Kidney (tissue), 14 donors: ENCODE data around the gene TPM1. TPM values are rescaled to one million over a fixed set of nuclear protein-coding genes. Genes with fewer than 3 reads are reported as not detected.

Source experiments
- DNase-seq, 5 donors: peaks; one replicate each; pipeline ENCODE4 v3.0.0-alpha.2; 2013 to 2020
- FAIRE-seq: peaks from 2 replicates; lab custom pipeline; 2012; peaks lifted over from hg19 to GRCh38; lab: Jason Lieb, UNC
- H3K27ac ChIP-seq, 2 donors: one replicate each; pipeline ENCODE4 v1.7.0; 2013; ENCODE audit warnings: low read depth in 2 of 2, low read length in 2 of 2, inconsistent platforms in 1 of 2
- H3K27me3 ChIP-seq: one replicate; pipeline ENCODE4 v1.7.1; 2013; ENCODE audit warnings: low read length, inconsistent platforms; ENCODE audit not compliant: control insufficient read depth, insufficient read depth
- H3K36me3 ChIP-seq, 3 donors: one replicate each; pipeline versions ENCODE4 v1.7.0 to v1.7.1; 2013; ENCODE audit warnings: low read length in 3 of 3, control low read depth in 1 of 3, inconsistent platforms in 1 of 3; ENCODE audit not compliant: insufficient read depth in 3 of 3, control insufficient read depth in 2 of 3
- H3K4me1 ChIP-seq, 3 donors: one replicate each; pipeline versions ENCODE4 v1.7.0 to v1.7.1; 2013; ENCODE audit warnings: low read length in 3 of 3, inconsistent platforms in 1 of 3, low read depth in 1 of 3; ENCODE audit not compliant: control insufficient read depth in 2 of 3, insufficient read depth in 2 of 3
- H3K4me3 ChIP-seq, 3 donors: one replicate each; pipeline versions ENCODE4 v1.7.0 to v1.8.1; 2013; ENCODE audit warnings: low read length in 3 of 3, control low read depth in 1 of 3, inconsistent platforms in 1 of 3
- H3K9ac ChIP-seq, 3 donors: one replicate each; pipeline versions ENCODE4 v1.7.0 to v1.7.1; 2013; ENCODE audit warnings: low read length in 3 of 3, control low read depth in 1 of 3, inconsistent platforms in 1 of 3
- H3K9me3 ChIP-seq, 3 donors: one replicate each; pipeline versions ENCODE4 v1.7.0 to v1.7.1; 2013; ENCODE audit warnings: low read length in 3 of 3, control low read depth in 1 of 3, inconsistent platforms in 1 of 3; ENCODE audit not compliant: control insufficient read depth in 2 of 3, insufficient read depth in 1 of 3
- intact Hi-C: fragments of 100-400 bp; cut with DNase I; formaldehyde crosslinking; loops from one replicate; pipeline ENCODE4 v1.11.1; 2022
- polyA plus RNA-seq: library from polyadenylated mRNA; stranded (reverse); fragments of 350-450 nt; fragmentation: Illumina TruSeq; extraction: RNeasy Lipid Tissue Mini Kit (QIAGEN cat#74804); gene quantifications from one replicate; pipeline ENCODE4 v1.2.3, GENCODE V29; 2014; ENCODE audit warnings: low read depth, low replicate concordance; ENCODE audit not compliant: insufficient read depth
- total RNA-seq: library from RNA; stranded (reverse); fragmentation: NEBNext Ultra II Directional; extraction: Animal tissue kit (Norgen Biotek cat#: 25700); gene quantifications from one replicate; pipeline ENCODE4 v1.2.1, GENCODE V29; 2021
- TF ChIP-seq, protein P1 (sequence below): IDR thresholded peaks from 3 replicates; pipeline ENCODE4 v1.5.1; 2012; ENCODE audit warnings: mild to moderate bottlenecking, moderate library complexity, borderline replicate concordance; ENCODE audit not compliant: insufficient read depth; ENCODE audit errors: extremely low read depth
- donor health status: control.
- donor health status: control.
- donor health status: control.
- donor health status: control.
- donor health status: control.
- donor health status: DM: yes; HTN: yes; CAD: no.
- donor health status: Normal renal cell carcinoma (clear cell type).

Gene TPM1
- total and polyA plus RNA-seq, 2 donors from 2014 or later = 252 to 473 TPM

DNA sequence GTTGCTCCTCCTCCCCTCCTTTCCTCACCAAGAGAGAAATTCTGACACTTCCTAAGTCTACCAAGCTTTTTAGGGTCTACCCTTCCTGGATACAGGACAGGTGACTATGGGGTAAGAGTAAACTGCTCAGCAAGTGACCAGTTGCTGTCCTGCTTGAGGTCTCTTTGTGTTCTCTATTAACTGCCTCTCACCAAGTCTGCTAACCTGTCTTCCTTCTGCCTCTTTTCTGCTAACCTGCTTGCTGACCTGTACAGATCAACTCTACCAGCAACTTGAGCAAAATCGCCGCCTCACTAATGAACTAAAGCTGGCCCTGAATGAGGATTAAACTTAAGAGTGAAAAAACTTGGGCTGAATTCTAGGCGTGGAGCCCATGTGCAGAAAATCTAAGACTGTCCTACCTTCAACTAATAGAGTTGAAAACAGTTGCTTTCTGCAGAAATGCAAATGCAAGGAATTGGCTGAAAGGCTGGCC is 27.1 kb downstream of the TPM1 start:
- TF ChIP-seq, protein P1, sequence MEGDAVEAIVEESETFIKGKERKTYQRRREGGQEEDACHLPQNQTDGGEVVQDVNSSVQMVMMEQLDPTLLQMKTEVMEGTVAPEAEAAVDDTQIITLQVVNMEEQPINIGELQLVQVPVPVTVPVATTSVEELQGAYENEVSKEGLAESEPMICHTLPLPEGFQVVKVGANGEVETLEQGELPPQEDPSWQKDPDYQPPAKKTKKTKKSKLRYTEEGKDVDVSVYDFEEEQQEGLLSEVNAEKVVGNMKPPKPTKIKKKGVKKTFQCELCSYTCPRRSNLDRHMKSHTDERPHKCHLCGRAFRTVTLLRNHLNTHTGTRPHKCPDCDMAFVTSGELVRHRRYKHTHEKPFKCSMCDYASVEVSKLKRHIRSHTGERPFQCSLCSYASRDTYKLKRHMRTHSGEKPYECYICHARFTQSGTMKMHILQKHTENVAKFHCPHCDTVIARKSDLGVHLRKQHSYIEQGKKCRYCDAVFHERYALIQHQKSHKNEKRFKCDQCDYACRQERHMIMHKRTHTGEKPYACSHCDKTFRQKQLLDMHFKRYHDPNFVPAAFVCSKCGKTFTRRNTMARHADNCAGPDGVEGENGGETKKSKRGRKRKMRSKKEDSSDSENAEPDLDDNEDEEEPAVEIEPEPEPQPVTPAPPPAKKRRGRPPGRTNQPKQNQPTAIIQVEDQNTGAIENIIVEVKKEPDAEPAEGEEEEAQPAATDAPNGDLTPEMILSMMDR = no peak
- intact Hi-C loops = no loop called here
- Histone ChIP-seq H3K9ac (no peak overlapping the region), H3K36me3 (peaks cover 3 to 31% (median 4%) of the 10 kb centered on the region in 3 donors), H3K27me3 (no peaks in the 10 kb centered on the region), H3K4me1 (peaks cover 0 to 6% (median 0%) of the 10 kb centered on the region in 3 donors), H3K27ac (no peak overlapping the region), H3K4me3 (no peak overlapping the region), H3K9me3 (no peaks in the 10 kb centered on the region)
- DNase-seq (no peak), FAIRE-seq (no peak)

- no peak for DNase-seq
- H3K9ac ChIP-seq = no peak overlapping the region
- H3K27ac ChIP-seq = no peak overlapping the region
- H3K36me3 ChIP-seq = peaks cover 3 to 24% (median 4%) of the 10 kb centered on the region in 3 donors
- no peak overlapping the region for H3K4me3 ChIP-seq
- TF ChIP-seq, protein P1 = no peak
- no peaks in the 10 kb centered on the region for H3K9me3 ChIP-seq
- intact Hi-C loops = no loop called here
- H3K27me3 ChIP-seq = no peaks in the 10 kb centered on the region
- no peak for FAIRE-seq
- H3K4me1 ChIP-seq = no peaks in the 10 kb centered on the region
Observed at GRCh38 chr15:63070681-63071129, 28.2 kb downstream of the TPM1 start.

DNA sequence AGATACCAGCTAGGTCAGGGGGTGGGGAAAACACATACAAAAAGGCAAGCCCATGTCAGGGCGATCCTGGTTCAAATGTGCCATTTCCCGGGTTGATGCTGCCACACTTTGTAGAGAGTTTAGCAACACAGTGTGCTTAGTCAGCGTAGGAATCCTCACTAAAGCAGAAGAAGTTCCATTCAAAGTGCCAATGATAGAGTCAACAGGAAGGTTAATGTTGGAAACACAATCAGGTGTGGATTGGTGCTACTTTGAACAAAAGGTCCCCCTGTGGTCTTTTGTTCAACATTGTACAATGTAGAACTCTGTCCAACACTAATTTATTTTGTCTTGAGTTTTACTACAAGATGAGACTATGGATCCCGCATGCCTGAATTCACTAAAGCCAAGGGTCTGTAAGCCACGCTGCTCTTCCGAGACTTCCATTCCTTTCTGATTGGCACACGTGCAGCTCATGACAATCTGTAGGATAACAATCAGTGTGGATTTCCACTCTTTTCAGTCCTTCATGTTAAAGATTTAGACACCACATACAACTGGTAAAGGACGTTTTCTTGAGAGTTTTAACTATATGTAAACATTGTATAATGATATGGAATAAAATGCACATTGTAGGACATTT is 28.9 kb downstream of the TPM1 start:
- Histone ChIP-seq H3K27ac (no peak overlapping the region), H3K9ac (no peak overlapping the region), H3K4me1 (peaks cover 0 to 3% (median 0%) of the 10 kb centered on the region in 3 donors), H3K4me3 (no peak overlapping the region), H3K27me3 (no peaks in the 10 kb centered on the region), H3K9me3 (no peaks in the 10 kb centered on the region), H3K36me3 (peaks cover 3 to 24% (median 4%) of the 10 kb centered on the region in 3 donors)
- TF ChIP-seq, protein P1 = no peak
- intact Hi-C loops = no loop called here
- FAIRE-seq = no peak
- DNase-seq = no peak
